DND-41 (cell line): ENCODE measurements around the gene NF2.

Experiments
- ATAC-seq: fragments of 200-7000 bp; cut with Tn5 transposase; 3 replicates; pipeline ENCODE4 v1.9.1; 2021; ENCODE audit warnings: low read depth; ENCODE audit not compliant: insufficient read depth
- DNase-seq: peaks from one replicate; pipeline ENCODE4 v3.0.0-alpha.2; 2020
- H2AFZ ChIP-seq: 2 replicates; pipeline ENCODE4 v1.6.0; 2012; ENCODE audit warnings: low read depth, low read length
- H3K27ac ChIP-seq: 2 replicates; pipeline ENCODE4 v1.5.1; 2012; ENCODE audit warnings: low read length, inconsistent platforms
- H3K27me3 ChIP-seq: fragments of 200-600 bp; sonication (generic); 2 replicates; pipeline ENCODE4 v1.6.0; 2012; ENCODE audit warnings: low read length, mild to moderate bottlenecking, inconsistent platforms; ENCODE audit not compliant: insufficient read depth, poor library complexity
- H3K36me3 ChIP-seq: 2 replicates; pipeline ENCODE4 v1.5.1; 2012; ENCODE audit warnings: low read length, inconsistent platforms; ENCODE audit not compliant: insufficient read depth
- H3K4me1 ChIP-seq: 2 replicates; pipeline ENCODE4 v1.5.1; 2012; ENCODE audit warnings: mild to moderate bottlenecking, low read length; ENCODE audit not compliant: insufficient read depth
- H3K4me2 ChIP-seq: 2 replicates; pipeline ENCODE4 v1.6.0; 2012; ENCODE audit warnings: mild to moderate bottlenecking, moderate library complexity, low read length, inconsistent platforms; ENCODE audit not compliant: insufficient read depth
- H3K4me3 ChIP-seq, 2 experiments: fragments of 200-600 bp in 1 of 2; shearing (Covaris generic) in 1 of 2; 2 replicates each; pipeline ENCODE4 v1.5.1; 2012 to 2016; ENCODE audit warnings: inconsistent platforms in 2 of 2, low read length in 2 of 2, mild to moderate bottlenecking in 2 of 2, low read depth in 1 of 2, moderate library complexity in 1 of 2
- H3K79me2 ChIP-seq: 2 replicates; pipeline ENCODE4 v1.6.0; 2012; ENCODE audit warnings: low read length, inconsistent platforms; ENCODE audit not compliant: insufficient read depth
- H3K9ac ChIP-seq: 2 replicates; pipeline ENCODE4 v1.6.0; 2012; ENCODE audit warnings: low read depth, mild to moderate bottlenecking, inconsistent platforms, low read length, moderate library complexity
- H3K9me3 ChIP-seq: 2 replicates; pipeline ENCODE4 v1.5.1; 2012; ENCODE audit warnings: low read length, moderate library complexity, mild to moderate bottlenecking, inconsistent platforms; ENCODE audit not compliant: insufficient read depth, severe bottlenecking
- H4K20me1 ChIP-seq: 2 replicates; pipeline ENCODE4 v1.6.0; 2012; ENCODE audit warnings: low read length; ENCODE audit not compliant: insufficient read depth
- CTCF ChIP-seq: IDR thresholded peaks from 2 replicates; pipeline ENCODE4 v1.5.1; 2012; ENCODE audit warnings: borderline replicate concordance, low read length, moderate library complexity, mild to moderate bottlenecking; ENCODE audit not compliant: poor library complexity, severe bottlenecking; ENCODE audit errors: extremely low read depth
- EZH2 ChIP-seq: IDR thresholded peaks from 3 replicates; pipeline ENCODE4 v1.6.1; 2012; ENCODE audit warnings: borderline replicate concordance, low read depth, mild to moderate bottlenecking, moderate library complexity, low read length, inconsistent platforms; ENCODE audit not compliant: severe bottlenecking

NF2 gene

GRCh38 chr22:29642694-29643093, 39.3 kb downstream of the NF2 start:
- no peak for DNase-seq
- no peaks in the 10 kb centered on the region for H3K4me1 ChIP-seq
- no peaks in the 10 kb centered on the region for H3K9me3 ChIP-seq
- no peak overlapping the region for H3K4me2 ChIP-seq
- peaks cover 53% of the 10 kb centered on the region for H3K36me3 ChIP-seq
- H3K4me3 ChIP-seq: no peak overlapping the region
- H4K20me1 ChIP-seq: no peaks in the 10 kb centered on the region
- ATAC-seq: 0 out of 3 replicates have a peak, but pooled peaks have one; percentile 45
- no peak overlapping the region for H2AFZ ChIP-seq
- no peaks in the 10 kb centered on the region for H3K27me3 ChIP-seq
- peaks cover 3% of the 10 kb centered on the region; the same call in 1 of the 2 replicates for H3K79me2 ChIP-seq
- H3K9ac ChIP-seq: no peak overlapping the region
- TF ChIP-seq CTCF (no peak), EZH2 (no peak)
- no peak overlapping the region for H3K27ac ChIP-seq

DNA sequence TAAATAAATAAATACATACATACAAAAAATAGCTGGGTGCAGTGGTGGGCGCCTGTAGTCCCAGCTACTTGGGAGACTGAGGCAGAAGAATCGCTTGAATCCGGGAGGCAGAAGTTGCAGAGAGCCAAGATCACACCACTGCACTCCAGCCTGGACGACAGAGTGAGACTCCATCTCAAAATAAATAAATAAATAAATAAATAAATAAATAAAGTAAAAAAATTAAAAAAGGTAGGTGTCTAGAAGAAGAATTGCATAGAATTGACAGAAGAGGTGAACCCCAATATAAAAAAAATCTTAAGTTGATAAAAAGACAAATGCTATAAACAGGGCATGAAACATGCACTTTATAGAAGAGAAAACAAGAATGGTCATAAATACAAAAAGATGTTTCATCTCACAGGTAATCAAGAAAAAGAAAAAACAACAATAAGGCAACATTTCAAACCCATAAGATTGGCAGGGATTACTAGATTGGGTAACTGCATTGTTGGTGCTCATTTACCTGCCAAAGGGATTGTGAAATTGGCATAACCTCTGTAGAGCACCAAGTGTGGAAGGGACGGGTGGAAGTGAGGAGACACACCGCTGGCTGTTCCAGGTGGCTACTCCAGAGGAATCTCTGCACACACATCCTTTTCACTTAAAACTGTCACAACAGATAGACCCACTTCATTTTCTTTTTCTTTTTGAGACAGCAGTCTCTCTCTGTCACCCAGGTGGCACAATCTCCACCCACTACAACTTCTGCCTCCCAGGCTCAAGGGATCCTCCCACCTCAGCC, 44.7 kb downstream of the NF2 start:
- no peak overlapping the region for H3K4me2 ChIP-seq
- no peak for DNase-seq
- no peaks in the 10 kb centered on the region for H4K20me1 ChIP-seq
- no peak overlapping the region for H3K4me3 ChIP-seq
- no peak for ATAC-seq
- H3K79me2 ChIP-seq: no peaks in the 10 kb centered on the region
- peaks cover 38% of the 10 kb centered on the region for H3K36me3 ChIP-seq
- no peaks in the 10 kb centered on the region for H3K4me1 ChIP-seq
- H3K27ac ChIP-seq: no peak overlapping the region
- no peaks in the 10 kb centered on the region for H3K27me3 ChIP-seq
- no peak overlapping the region for H3K9ac ChIP-seq
- no peak overlapping the region for H2AFZ ChIP-seq
- TF ChIP-seq EZH2 (no peak), CTCF (no peak)
- H3K9me3 ChIP-seq: no peaks in the 10 kb centered on the region

DNA sequence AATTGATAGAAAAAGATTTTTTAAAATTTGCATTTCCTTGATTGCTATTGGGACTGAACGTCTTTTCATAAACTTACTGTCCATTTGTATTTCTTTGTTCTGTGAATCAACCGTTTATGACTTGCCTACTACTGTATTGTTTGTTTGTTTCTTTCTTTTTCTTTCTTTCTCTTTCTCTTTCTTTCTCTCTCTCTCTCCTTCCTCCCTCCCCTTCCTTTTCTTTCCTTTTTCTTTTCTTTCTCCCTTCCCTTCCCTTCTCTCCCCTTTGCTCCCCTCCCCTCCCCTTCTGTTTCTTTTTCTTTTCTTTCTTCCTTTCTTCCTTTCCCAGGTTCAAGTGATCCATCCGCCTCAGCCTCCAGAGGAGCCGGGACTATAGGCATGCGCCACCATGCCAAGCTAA, 46.9 kb downstream of the NF2 start:
- no peak overlapping the region for H3K4me3 ChIP-seq
- TF ChIP-seq EZH2 (no peak), CTCF (no peak)
- ATAC-seq: no peak
- H3K9ac ChIP-seq: no peak overlapping the region
- no peaks in the 10 kb centered on the region for H3K4me1 ChIP-seq
- H3K27ac ChIP-seq: no peak overlapping the region
- no peak for DNase-seq
- H3K27me3 ChIP-seq: no peaks in the 10 kb centered on the region
- H3K4me2 ChIP-seq: no peak overlapping the region
- H3K36me3 ChIP-seq: peaks cover 42% of the 10 kb centered on the region
- H4K20me1 ChIP-seq: no peaks in the 10 kb centered on the region
- no peaks in the 10 kb centered on the region for H3K79me2 ChIP-seq
- H2AFZ ChIP-seq: no peak overlapping the region
- no peaks in the 10 kb centered on the region for H3K9me3 ChIP-seq
